K562 (cell line): ENCODE measurements around the gene GPR68. TPM values are rescaled to one million over a fixed set of nuclear protein-coding genes. Genes with fewer than 3 reads are reported as not detected.
A peak's percentile ranks its signal among the peaks of the same experiment; 100 is the strongest.

ENCODE experiments used
- ATF7 ChIP-seq: fragments of 450-650 bp; IDR thresholded peaks from 2 replicates; pipeline ENCODE4 v1.7.1; 2014; ENCODE audit warnings: mild to moderate bottlenecking, moderate library complexity
- BRD9 ChIP-seq: fragments of 450-650 bp; IDR thresholded peaks from 2 replicates; pipeline ENCODE4 v1.6.1; 2018; ENCODE audit warnings: low read depth; ENCODE audit not compliant: partially characterized antibody
- CREB5 ChIP-seq: fragments of 250-450 bp; sonication (Bioruptor Pico); IDR thresholded peaks from 2 replicates; pipeline ENCODE4 v1.5.0; 2020; ENCODE audit warnings: mild to moderate bottlenecking
- FOXJ2 ChIP-seq: fragments of 200-800 bp; sonication (Bioruptor generic); IDR thresholded peaks from 2 replicates; pipeline ENCODE4 v1.6.1; 2016; ENCODE audit warnings: missing genetic modification characterization, missing compliant biosample characterization
- KAT7 ChIP-seq: sonication (generic); formaldehyde crosslinking; IDR thresholded peaks from 2 replicates; pipeline ENCODE4 v1.8.0; 2022; ENCODE audit warnings: missing genetic modification reagents, mild to moderate bottlenecking, borderline replicate concordance
- KDM2B ChIP-seq: fragments of 250-450 bp; sonication (Bioruptor Pico); IDR thresholded peaks from 2 replicates; pipeline ENCODE4 v1.8.0; 2021; ENCODE audit warnings: mild to moderate bottlenecking, moderate library complexity
- NONO ChIP-seq, 2 experiments: fragments of 200-400 bp in 1 of 2; fragments of 450-650 bp in 1 of 2; formaldehyde crosslinking in 1 of 2; IDR thresholded peaks; 2 replicates each; pipeline ENCODE4 v1.6.1; 2017; ENCODE audit warnings: low read depth in 2 of 2, mild to moderate bottlenecking in 2 of 2, moderate library complexity in 2 of 2, low read length in 1 of 2
- TEAD1 ChIP-seq, 2 experiments: fragments of 450-650 bp in 1 of 2; sonication (generic) in 1 of 2; formaldehyde crosslinking; IDR thresholded peaks; 2 replicates each; pipeline versions ENCODE4 v1.4.0 to v1.8.0; 2020 to 2022; ENCODE audit warnings: mild to moderate bottlenecking in 2 of 2, missing genetic modification reagents in 1 of 2
- TFAP4 ChIP-seq: sonication (generic); formaldehyde crosslinking; IDR thresholded peaks from 2 replicates; pipeline ENCODE4 v1.8.0; 2022; ENCODE audit warnings: missing genetic modification reagents, mild to moderate bottlenecking, moderate library complexity, borderline replicate concordance
- ZC3H8 ChIP-seq: fragments of 450-650 bp; IDR thresholded peaks from 2 replicates; pipeline ENCODE4 v1.6.1; 2017
- ZFP30 ChIP-seq: fragments of 250-450 bp; sonication (Bioruptor Pico); IDR thresholded peaks from 2 replicates; pipeline ENCODE4 v1.8.0; 2022; ENCODE audit warnings: moderate library complexity, mild to moderate bottlenecking, inconsistent platforms, borderline replicate concordance
- ZNF263 ChIP-seq: sonication (generic); formaldehyde crosslinking; IDR thresholded peaks from 2 replicates; pipeline ENCODE4 v1.8.0; 2022; ENCODE audit warnings: mild to moderate bottlenecking, missing genetic modification reagents, borderline replicate concordance
- ZNF282 ChIP-seq: sonication (generic); formaldehyde crosslinking; IDR thresholded peaks from 2 replicates; pipeline ENCODE4 v1.8.1; 2023; ENCODE audit warnings: missing genetic modification reagents
- ZNF764 ChIP-seq: fragments of 250-450 bp; sonication (Bioruptor Pico); IDR thresholded peaks from 2 replicates; pipeline ENCODE4 v1.4.0; 2020; ENCODE audit warnings: low read depth, mild to moderate bottlenecking, moderate library complexity
- polyA plus RNA-seq, 8 experiments: library from polyadenylated mRNA; depleted of rRNA in 4 of 8; stranded (reverse) in 5 of 8; unstranded in 3 of 8; fragments of >200 nt; fragmentation: Nextera tagmentation in 2 of 8; fragmentation: Illumina TruSeq in 1 of 8; extraction: Ambion mirVana in 2 of 8; extraction: Trizol in 1 of 8; gene quantifications; 2 replicates each; pipeline versions ENCODE4 v1.2.1 to v1.2.3, GENCODE V29; 2011 to 2014; ENCODE audit warnings: inconsistent platforms in 1 of 8, missing spikeins in 1 of 8
- total RNA-seq, 7 experiments: library from RNA; depleted of rRNA in 6 of 7; stranded (reverse); fragments of >200 nt in 6 of 7; fragmentation: Illumina TruSeq in 2 of 7; extraction: Trizol in 2 of 7; gene quantifications; 2 replicates each; pipeline versions ENCODE4 v1.2.1 to v1.2.3, GENCODE V29; 2011 to 2021; ENCODE audit warnings: low replicate concordance in 1 of 7
- TF ChIP-seq, protein P1 (sequence below): fragments of 250-450 bp; sonication (Bioruptor Pico); IDR thresholded peaks from 2 replicates; pipeline ENCODE4 v1.4.0; 2020; ENCODE audit warnings: mild to moderate bottlenecking, moderate library complexity
- TF ChIP-seq, protein P2 (sequence below), 2 experiments: fragments of 150-350 bp in 1 of 2; IDR thresholded peaks; 2 replicates each; pipeline ENCODE4 v1.6.1; 2012 to 2016; ENCODE audit warnings: low read depth in 2 of 2, low read length in 2 of 2, mild to moderate bottlenecking in 1 of 2, moderate library complexity in 1 of 2
- TF ChIP-seq, protein P3 (sequence below): fragments of 250-450 bp; sonication (Bioruptor Pico); IDR thresholded peaks from 2 replicates; pipeline ENCODE4 v1.5.0; 2021

The GPR68 gene
- total and polyA plus RNA-seq, 9 of the 15 experiments (the other 6 are each of a cell fraction or from before 2014, with no cell fraction given), result 0.41 to 9.4 (median 3.7) TPM

DNA sequence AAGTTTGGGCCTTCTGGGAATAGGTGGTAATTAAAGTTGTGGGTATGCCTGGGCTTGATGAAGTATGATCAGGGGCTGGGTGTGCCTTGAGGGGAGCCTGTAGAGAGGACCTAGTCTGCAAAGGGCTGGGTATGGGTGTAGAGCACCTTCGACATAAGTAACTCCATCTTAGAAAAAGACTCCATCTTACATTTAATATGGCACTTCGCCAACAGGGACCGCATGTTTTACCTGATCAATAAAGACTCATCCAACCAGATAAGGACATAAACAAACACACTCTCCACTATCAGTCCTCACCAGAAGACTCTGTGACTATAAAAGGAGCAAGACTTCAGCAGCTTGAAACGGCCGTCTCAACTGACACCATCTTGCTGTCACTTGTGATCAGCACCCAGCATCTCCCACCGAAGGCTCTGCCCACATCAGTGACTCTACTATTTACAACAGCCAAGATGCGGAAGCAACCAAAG lies 23.5 kb upstream of the GPR68 start (continued):
- TF ChIP-seq TEAD1 (CRISPR knock-in tag; IDR thresholded peaks at IDR 0.05), result peak in 1 of 2 experiments; percentile 98; a peak in 2 of 4 replicates
- TF ChIP-seq ZFP30 (CRISPR knock-in tag), result no peak
- no peak for TF ChIP-seq ZNF282 (CRISPR knock-in tag)
- TF ChIP-seq CREB5 (CRISPR knock-in tag), result peak; percentile 95
- peak; percentile 74; the same call in 1 of the 2 replicates for TF ChIP-seq ZNF764
- peak; percentile 84; the same call in 1 of the 2 replicates for TF ChIP-seq KDM2B
- no peak for TF ChIP-seq ZNF263 (CRISPR knock-in tag)
- TF ChIP-seq FOXJ2 (tag), result peak; percentile 84; the same call in 1 of the 2 replicates
- TF ChIP-seq, protein P1, sequence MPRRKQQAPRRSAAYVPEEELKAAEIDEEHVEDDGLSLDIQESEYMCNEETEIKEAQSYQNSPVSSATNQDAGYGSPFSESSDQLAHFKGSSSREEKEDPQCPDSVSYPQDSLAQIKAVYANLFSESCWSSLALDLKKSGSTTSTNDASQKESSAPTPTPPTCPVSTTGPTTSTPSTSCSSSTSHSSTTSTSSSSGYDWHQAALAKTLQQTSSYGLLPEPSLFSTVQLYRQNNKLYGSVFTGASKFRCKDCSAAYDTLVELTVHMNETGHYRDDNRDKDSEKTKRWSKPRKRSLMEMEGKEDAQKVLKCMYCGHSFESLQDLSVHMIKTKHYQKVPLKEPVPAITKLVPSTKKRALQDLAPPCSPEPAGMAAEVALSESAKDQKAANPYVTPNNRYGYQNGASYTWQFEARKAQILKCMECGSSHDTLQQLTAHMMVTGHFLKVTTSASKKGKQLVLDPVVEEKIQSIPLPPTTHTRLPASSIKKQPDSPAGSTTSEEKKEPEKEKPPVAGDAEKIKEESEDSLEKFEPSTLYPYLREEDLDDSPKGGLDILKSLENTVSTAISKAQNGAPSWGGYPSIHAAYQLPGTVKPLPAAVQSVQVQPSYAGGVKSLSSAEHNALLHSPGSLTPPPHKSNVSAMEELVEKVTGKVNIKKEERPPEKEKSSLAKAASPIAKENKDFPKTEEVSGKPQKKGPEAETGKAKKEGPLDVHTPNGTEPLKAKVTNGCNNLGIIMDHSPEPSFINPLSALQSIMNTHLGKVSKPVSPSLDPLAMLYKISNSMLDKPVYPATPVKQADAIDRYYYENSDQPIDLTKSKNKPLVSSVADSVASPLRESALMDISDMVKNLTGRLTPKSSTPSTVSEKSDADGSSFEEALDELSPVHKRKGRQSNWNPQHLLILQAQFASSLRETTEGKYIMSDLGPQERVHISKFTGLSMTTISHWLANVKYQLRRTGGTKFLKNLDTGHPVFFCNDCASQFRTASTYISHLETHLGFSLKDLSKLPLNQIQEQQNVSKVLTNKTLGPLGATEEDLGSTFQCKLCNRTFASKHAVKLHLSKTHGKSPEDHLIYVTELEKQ (CRISPR knock-in tag), result peak; percentile 92
- TF ChIP-seq, protein P2, sequence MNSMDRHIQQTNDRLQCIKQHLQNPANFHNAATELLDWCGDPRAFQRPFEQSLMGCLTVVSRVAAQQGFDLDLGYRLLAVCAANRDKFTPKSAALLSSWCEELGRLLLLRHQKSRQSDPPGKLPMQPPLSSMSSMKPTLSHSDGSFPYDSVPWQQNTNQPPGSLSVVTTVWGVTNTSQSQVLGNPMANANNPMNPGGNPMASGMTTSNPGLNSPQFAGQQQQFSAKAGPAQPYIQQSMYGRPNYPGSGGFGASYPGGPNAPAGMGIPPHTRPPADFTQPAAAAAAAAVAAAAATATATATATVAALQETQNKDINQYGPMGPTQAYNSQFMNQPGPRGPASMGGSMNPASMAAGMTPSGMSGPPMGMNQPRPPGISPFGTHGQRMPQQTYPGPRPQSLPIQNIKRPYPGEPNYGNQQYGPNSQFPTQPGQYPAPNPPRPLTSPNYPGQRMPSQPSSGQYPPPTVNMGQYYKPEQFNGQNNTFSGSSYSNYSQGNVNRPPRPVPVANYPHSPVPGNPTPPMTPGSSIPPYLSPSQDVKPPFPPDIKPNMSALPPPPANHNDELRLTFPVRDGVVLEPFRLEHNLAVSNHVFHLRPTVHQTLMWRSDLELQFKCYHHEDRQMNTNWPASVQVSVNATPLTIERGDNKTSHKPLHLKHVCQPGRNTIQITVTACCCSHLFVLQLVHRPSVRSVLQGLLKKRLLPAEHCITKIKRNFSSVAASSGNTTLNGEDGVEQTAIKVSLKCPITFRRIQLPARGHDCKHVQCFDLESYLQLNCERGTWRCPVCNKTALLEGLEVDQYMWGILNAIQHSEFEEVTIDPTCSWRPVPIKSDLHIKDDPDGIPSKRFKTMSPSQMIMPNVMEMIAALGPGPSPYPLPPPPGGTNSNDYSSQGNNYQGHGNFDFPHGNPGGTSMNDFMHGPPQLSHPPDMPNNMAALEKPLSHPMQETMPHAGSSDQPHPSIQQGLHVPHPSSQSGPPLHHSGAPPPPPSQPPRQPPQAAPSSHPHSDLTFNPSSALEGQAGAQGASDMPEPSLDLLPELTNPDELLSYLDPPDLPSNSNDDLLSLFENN (IDR thresholded peaks at IDR 0.05; ENCODE audit: low read depth in 2 of 2, low read length in 2 of 2), result peak in 1 of 2 experiments; percentile 78; a peak in 1 of 4 replicates
- no peak for TF ChIP-seq ZC3H8
- TF ChIP-seq BRD9, result no peak
- TF ChIP-seq TFAP4 (CRISPR knock-in tag), result 0 out of 2 replicates have a peak, but pooled peaks have one; percentile 15
- peak; percentile 67 for TF ChIP-seq ATF7
- TF ChIP-seq, protein P3, sequence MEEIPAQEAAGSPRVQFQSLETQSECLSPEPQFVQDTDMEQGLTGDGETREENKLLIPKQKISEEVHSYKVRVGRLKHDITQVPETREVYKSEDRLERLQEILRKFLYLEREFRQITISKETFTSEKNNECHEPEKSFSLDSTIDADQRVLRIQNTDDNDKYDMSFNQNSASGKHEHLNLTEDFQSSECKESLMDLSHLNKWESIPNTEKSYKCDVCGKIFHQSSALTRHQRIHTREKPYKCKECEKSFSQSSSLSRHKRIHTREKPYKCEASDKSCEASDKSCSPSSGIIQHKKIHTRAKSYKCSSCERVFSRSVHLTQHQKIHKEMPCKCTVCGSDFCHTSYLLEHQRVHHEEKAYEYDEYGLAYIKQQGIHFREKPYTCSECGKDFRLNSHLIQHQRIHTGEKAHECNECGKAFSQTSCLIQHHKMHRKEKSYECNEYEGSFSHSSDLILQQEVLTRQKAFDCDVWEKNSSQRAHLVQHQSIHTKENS, result no peak
- TF ChIP-seq KAT7 (CRISPR knock-in tag), result no peak
- TF ChIP-seq NONO (IDR thresholded peaks at IDR 0.05; ENCODE audit: low read depth in 2 of 2, low read length in 1 of 2), result no peak
